Stimulated activated CD4-positive, alpha-beta T cell treated with anti-CD3 and anti-CD28 coated beads, TNF-alpha, amount 100 ng/mL, for 4 hours (primary cell): ENCODE measurements around the gene INSL4.

ENCODE experiments used
- DNase-seq, 3 experiments: peaks; one replicate each; pipeline ENCODE4 v3.0.0-alpha.2; 2020; ENCODE audit warnings: low read depth in 3 of 3

The INSL4 gene

DNA sequence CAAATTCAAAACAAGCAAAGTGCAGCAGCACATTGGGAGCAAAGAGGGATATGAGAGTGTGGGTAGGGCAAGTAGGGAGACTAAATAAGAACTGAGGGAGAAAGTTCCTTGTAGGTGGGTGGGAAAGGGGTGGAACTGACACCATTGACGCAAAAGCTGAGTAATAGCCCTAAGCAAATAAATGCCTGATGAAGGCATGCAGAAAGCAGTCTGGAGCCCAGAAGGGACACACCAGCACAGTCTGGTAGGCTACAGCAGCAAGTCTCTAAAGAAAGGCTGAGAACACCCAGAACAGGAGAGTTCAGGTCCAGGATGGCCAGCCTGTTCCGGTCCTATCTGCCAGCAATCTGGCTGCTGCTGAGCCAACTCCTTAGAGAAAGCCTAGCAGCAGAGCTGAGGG lies at the start of gene INSL4:
Gene INSL4 (plus strand): TSS at position 208 of the 400 bp plus-strand sequence. CDS start 105 bp downstream, at position 313.
- no peak for DNase-seq

DNA sequence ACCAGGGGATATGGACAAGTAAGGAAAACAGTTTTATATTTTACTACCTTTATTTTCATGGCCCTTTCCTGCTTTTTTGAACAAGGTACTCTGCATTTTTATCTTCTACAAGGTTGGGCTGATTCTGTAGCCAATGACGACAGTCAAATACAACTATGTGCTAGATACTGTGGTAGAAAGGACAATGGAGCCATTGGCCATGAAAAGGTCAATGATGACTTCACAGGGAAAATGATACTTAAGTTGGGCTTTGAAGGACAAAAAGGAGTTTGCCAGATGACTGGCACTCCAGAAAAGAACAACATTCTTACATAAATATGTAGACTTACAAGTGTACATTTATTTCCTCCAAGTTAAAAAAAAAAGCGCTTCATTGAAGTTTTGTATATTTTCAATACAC lies 46.4 kb upstream of the INSL4 start:
- DNase-seq = no peak

DNA sequence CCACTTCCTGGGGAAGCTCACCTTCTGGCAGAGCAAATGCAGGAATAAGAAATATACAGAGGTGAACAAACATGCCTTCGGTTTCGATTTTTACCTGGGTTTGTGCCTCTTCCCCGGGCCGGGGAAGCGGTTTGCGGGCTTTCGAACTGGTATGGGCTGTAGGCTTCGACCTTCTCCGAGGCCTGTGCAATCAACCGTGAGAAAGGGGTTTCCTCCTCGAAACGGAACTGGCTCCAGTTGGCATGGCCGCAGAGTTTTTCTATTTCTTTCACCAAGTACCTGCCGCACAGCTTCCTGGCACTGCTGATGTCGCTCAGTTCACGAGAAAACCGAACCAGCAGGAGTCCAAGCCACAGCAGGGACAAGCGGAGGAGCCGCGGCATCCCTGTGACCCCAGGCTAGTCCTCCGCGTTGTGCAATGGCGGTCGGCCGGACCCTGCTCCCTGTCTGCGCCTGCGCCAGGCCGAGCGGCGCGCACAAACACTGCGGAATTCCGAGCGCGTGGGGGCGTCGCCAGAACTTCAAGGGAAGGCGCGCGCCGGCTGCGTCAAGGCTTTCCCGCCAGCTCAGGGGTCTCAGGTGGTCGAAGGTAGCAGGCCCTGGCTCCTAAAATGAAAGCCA lies 45.9 kb upstream of the INSL4 start, which contains the start of gene INSL6:
Gene INSL6 (minus strand): TSS at position 420 of the 621 bp plus-strand sequence. CDS start 37 bp downstream, at position 383.
- no peak for DNase-seq

DNA sequence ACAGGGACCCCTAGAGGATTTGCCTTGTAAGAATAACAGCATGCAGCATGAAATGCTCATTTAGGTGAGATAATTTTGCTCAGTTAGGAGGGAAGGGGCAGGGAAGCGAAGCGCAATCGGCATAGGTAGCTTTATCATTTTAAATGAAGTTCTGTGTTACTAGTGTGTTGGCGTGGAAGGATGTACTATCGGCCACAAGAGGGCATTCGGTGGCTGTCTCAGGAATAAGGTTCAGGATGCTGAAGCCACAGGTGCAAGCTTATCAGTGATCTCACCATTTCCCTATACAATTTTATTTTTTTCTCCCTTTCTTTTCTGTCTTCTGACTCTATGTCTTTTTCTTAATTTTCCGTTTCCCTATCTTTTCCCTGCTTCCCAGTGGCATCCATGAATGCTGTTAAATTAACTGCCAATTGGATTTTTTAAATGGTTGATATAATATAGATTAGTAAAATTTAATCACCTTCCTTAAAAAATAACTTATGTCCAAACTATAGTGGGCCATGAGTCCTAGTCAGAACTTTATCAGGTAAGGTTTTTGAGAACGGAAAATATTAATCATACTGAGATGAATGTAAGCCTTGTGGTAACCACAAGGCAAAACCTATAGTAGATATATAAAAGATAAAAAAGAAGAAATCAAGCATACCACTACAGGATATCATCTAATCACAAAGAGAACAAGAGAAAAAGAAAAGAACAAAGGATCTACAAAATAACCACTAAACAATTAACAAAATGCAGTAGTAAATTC lies 44.6 kb upstream of the INSL4 start:
- DNase-seq = peak; percentile 9 to 35 (median 25)

DNA sequence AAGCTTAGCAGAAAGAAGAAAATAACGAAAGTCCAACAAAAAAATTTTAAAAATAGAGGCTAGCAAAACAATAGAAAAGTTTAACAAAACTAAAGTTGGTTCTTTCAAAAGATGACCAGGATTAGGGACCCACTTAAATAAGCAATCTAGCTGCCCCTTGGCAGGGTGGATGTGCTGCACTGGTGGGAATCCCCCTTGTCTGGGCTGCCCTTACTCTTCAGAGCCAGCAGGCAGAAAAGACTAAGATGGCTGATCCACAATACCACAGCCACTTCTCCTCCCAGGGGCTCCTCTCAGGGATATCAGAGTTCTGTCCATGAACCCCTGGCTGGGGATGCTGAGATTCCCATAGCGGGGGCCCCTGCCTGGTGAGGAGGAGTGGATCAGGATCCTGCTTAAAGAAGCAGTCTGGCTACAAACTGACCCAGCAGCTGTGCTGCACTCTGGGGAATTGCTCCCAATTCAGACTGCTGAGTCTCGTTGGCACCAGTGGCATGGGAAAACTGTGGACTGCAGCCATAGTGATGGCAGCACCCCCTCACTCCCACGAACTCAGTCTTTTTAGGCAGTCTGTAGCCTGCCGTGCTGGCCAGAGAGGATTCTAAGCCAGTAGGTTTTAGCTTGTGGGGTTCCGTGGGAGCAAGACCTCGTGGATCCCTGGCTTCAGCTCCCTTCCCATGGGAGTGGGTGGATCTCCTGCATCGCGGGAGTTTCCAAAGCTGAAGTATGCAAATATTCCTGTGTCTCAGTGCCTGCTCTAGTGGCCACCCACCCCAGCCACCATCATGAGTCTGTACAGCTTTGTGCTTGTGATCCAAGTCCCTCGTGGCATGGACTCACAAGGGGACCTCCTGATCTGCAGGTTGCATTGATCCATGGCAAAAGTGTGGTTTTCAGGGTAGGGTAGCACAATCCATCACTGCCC lies 42.9 kb upstream of the INSL4 start:
- DNase-seq = no peak

DNA sequence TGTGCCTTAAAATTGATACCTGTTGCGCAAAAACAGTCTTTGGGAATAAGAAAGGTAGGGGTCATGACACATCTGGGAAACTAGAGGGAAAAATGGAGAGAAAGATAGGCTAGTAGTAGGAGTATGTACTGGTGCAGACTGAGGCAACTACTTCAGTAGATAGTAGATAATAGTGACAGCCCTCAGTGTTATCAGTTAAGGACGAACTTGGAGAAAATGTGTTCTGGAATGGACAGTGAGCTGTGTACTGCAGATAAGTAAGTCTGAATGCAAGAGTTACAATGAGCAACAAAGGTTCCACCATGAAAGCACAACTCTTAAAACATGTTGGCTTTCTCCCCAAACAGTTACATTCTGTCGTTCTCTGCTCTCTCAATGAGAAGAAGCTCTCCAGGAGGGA lies 39.2 kb upstream of the INSL4 start:
- DNase-seq = no peak

DNA sequence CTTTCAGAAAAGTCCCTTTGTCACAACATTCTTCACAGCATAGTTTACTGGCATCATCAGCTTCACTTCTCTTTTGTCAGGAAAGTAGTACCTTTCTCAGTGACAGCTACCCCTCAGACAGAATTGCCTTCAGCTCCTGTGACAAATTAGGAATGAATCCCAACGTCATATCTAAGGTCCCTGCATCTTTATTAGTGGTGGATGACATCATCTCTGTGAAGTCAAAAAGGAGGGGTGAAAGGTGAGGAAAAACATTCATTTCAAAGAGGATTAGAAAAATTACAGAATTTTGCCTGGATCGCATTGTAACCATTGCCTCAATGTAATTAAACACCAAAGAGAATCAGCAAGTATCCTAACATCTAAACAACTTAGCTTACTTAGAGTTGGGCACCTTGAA lies 37.9 kb upstream of the INSL4 start:
- no peak for DNase-seq

DNA sequence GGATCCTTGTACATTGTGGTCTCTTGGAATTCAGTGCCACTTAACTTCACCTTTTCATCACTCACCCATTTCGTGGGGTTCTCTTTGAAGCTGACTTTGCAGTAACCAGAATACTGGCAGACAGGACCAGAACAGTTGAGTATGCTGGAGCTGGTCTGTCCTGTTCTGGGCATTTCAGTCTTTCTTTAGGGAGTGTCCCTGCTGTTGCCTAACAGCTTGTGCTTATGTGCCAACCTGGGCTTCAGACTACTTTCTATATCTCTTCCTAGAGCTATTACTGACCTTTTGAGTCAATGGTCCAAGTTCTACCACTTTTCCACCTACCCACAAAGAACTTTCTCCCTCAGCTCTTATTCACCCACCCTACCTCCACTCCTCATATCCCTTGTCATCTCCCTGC lies 35.8 kb upstream of the INSL4 start:
- DNase-seq = no peak

DNA sequence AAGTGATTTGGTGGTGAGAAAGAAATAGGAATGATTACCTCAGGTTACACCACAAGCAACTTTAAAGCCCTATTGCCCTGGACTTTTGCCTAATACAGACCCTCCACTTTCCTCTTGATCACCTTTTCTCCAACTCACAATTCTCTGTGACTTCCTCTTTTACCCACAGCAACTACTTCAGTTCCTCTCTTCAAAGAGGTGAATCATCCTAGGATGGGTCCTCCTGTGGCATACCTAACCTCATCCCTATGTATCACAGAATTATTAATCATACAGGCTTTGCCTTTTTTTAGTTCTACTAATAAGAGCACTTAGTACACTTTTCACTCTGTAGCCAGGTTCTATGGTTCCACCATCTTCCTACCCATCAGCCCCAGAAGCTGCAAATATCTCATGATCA lies 26.1 kb upstream of the INSL4 start:
- no peak for DNase-seq

DNA sequence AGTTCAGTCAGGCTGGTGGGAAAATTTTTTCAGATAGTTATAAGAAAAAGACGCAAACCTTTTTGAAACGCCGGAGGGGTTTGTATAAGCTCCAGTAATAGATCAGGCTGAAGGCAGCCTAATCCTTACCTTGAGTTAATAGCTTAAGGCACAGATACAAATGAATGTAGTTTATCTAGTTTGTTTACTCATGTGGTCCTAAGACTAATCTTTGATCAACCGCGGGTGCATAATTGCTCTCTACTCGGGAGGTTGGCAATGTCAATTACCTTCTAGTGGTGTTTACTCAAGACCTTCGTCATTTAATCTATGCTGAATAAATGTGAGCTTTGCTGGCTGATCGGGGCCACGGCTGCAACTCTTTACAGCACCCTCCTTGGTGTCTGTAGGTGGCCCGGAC lies 665 bp upstream of the INSL4 start:
- no peak for DNase-seq

DNA sequence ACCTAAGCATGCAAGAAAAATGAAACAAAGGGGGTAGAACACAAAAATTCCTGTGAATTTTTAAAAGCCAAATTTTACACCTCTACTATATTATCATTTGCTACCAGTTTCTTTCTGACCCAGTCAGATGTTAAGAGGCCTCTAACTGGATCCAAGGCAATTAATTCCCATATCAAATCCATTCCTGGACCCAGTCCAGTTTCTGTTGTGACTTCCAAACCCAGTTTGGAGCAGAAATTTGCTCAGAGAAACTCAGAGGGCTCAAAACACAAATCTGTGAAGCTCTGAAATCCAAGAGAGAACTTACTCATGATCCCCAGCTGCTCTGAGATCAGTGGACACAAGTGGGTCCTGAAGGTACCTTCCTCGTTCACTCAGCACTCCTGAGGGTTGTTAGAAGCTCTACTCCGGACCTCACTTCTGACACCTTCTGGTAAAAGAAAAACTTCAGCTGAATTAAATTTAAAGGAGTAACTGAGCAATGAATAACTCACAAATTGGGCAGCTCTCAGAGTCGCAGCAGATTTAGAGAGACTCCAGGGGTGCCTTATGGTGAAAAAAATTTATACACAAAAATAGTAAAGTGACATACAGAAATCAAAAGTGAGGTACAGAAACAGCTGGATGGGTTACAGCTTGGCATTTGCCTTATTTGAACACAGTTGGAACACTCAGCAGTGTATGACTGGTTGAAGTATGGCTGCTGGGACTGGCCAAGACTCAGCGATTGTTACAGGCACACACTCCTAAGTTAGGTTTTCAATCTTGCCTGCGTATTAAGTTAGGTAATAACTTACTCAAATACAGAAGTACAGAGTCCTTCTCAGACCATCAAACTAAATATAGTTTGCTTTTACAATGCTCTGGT lies 32.4 kb downstream of the INSL4 start:
- no peak for DNase-seq

DNA sequence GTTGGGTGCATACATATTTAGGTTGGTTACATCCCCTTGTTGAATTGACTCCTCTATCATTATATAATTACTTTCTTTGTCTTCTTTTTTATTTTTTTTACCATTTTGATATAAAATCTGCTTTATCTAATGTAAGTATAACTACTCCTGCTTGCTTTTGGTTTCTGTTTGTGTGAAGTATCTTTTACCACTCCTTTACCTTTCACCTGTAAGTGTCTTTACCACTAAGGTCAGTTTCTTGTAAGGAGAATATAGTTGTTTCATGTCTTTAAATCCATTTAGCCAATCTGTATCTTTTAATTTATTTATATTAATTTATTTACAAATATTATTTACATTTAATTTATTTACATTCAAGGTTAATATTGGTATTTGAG lies 33.0 kb downstream of the INSL4 start:
- no peak for DNase-seq

DNA sequence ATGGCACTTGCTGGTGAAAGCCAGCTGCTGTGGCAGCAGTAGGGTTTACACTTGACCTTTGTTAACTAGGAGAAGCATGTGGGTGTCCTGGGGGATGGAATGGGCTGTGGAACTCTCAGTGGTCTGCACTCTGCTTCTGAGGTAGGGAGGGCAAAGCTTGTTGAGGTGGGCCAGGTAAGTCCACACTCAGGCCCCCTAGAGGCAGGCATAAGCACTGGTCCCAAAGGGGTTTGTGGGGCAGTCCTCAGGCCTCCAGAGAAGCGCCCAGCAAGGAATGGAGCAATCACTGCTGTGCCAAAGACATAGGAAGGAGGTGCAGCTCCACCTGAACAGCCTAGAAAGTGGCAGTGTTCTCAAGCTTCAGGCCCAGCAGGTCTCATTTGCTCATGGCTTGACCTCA lies 34.7 kb downstream of the INSL4 start:
- no peak for DNase-seq

DNA sequence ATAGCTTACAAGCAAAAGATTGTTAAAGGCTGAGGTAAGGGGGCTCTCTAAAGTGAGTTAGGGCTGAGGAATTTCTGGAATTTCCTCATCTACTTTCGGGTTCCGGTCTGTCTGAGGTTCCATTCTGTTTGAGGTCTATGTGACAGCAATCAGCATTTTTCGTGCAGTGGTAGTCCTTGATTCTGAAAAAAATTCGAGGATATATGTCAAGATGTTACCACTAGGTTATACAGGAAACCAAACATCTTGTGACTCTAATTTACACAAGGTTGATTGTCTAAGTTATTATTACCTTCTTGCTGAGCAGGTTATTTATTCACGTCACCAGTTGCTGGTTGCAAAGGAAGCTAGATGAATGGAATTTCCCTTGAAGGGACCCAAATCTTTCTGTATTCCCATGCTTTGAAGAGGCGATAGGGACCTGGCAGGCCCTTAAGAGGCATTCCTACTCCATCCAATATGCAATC lies 38.1 kb downstream of the INSL4 start:
- no peak for DNase-seq

DNA sequence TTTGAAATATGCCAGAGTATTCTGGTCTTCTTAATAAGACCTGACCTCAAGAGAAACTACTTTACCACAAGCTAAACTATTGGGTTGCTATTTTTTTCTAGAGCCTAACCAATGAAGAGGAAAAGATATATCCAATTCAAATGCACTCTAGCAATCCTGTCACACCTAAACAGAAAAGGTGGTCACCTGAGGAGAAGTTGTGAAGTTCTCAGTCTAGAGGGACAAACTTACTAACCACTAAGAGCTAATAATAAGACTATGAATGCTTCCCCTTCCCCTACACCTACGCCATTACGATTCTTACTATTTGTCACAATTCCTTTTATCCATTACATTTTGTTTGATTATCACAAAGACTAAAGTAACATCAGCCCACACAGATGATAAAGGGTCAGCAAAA lies 43.6 kb downstream of the INSL4 start:
- no peak for DNase-seq

DNA sequence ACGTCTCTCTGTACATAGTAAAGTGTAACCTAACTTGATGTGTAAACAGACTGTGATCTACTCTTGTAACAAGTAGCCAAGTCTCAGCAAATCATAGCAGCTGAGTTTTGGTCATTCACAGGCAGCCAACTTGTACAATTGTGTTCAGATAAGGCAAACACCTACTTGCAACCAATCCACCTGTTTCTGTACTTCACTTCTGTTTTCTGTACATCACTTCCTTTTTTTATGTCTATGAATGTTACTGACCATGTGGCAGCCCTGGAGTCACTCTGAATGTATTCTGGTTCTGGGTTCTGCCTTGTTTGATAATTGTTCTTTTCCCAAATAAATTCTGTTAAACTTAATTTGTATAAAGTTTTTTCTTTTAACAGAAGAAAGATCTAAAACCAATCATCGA lies 47.3 kb downstream of the INSL4 start:
- no peak for DNase-seq
